D721Med (cell line): ENCODE results near the gene SPATS2L.
A peak's percentile ranks its signal among the peaks of the same experiment; 100 is the strongest.

Experiments used
- DNase-seq: peaks from one replicate; pipeline ENCODE4 v3.0.0; 2011; ENCODE audit warnings: low spot score; ENCODE audit not compliant: insufficient read length
- FAIRE-seq: peaks from 2 replicates; lab custom pipeline; 2011; peaks lifted over from hg19 to GRCh38; lab: Jason Lieb, UNC
- CTCF ChIP-seq: IDR thresholded peaks from 2 replicates; pipeline ENCODE4 v1.5.1; 2012; ENCODE audit warnings: mild to moderate bottlenecking, control low read depth; ENCODE audit not compliant: insufficient read depth; ENCODE audit errors: missing control alignments

Gene SPATS2L

GRCh38 chr2:200494048-200494447 lies 187.6 kb downstream of the SPATS2L start:
- no peak for FAIRE-seq
- no peak for DNase-seq
- no peak for TF ChIP-seq CTCF

GRCh38 chr2:200496696-200497095 lies 190.2 kb downstream of the SPATS2L start:
- FAIRE-seq (no peak), DNase-seq (no peak)
- no peak for TF ChIP-seq CTCF

- TF ChIP-seq CTCF, result no peak
Observed at GRCh38 chr2:200498402-200499162, 192.1 kb downstream of the SPATS2L start.

GRCh38 chr2:200502196-200502595 lies 195.7 kb downstream of the SPATS2L start:
- no peak for TF ChIP-seq CTCF
- DNase-seq (no peak), FAIRE-seq (no peak)

More at GRCh38 chr2:200498402-200499162, 192.1 kb downstream of the SPATS2L start:
- FAIRE-seq (peak; percentile 74), DNase-seq (no peak)

GRCh38 chr2:200506679-200507078 lies 200.2 kb downstream of the SPATS2L start:
- DNase-seq (no peak), FAIRE-seq (no peak)
- no peak for TF ChIP-seq CTCF

- FAIRE-seq (no peak), DNase-seq (no peak)
- no peak for TF ChIP-seq CTCF
Observed at GRCh38 chr2:200507179-200507578, 200.7 kb downstream of the SPATS2L start.

- no peak for FAIRE-seq
- no peak for TF ChIP-seq CTCF
- no peak for DNase-seq
Observed at GRCh38 chr2:200509235-200509611, 202.7 kb downstream of the SPATS2L start.
